GM18858 (cell line): ENCODE results near the gene BGN.
A peak's percentile ranks its signal among the peaks of the same experiment; 100 is the strongest.

Source experiments
- ATAC-seq: cut with Tn5 transposase; IDR thresholded peaks from one replicate; pipeline ENCODE4 v1.9.1; 2021; ENCODE audit not compliant: unreplicated experiment

BGN gene

GRCh38 chrX:153459986-153460385, 34.8 kb upstream of the BGN start:
- no peak for ATAC-seq

- ATAC-seq: no peak
Measured at GRCh38 chrX:153460826-153461225, 34.0 kb upstream of the BGN start.

GRCh38 chrX:153462291-153462690, 32.5 kb upstream of the BGN start:
- no peak for ATAC-seq

- ATAC-seq: no peak
Measured at GRCh38 chrX:153463031-153463430, 31.7 kb upstream of the BGN start.

- ATAC-seq: no peak
Measured at GRCh38 chrX:153463556-153463955, 31.2 kb upstream of the BGN start.

GRCh38 chrX:153464116-153464515, 30.7 kb upstream of the BGN start:
- ATAC-seq: no peak

- no peak for ATAC-seq
Measured at GRCh38 chrX:153465691-153466380, 28.9 kb upstream of the BGN start.

GRCh38 chrX:153468008-153468580, 26.7 kb upstream of the BGN start:
- ATAC-seq: no peak

GRCh38 chrX:153469811-153470410, 24.9 kb upstream of the BGN start:
- peak; percentile 29 for ATAC-seq

- ATAC-seq: peak; percentile 48
Measured at GRCh38 chrX:153470411-153471363, 24.1 kb upstream of the BGN start, which contains the start of gene HAUS7. Gene HAUS7, minus strand, starts transcription at chrX:153470576. Its CDS starts 19 bp downstream, at chrX:153470557.

- ATAC-seq: no peak
Measured at GRCh38 chrX:153471663-153472280, 23.0 kb upstream of the BGN start.

- no peak for ATAC-seq
Measured at GRCh38 chrX:153473126-153473525, 21.7 kb upstream of the BGN start.

GRCh38 chrX:153474266-153474665, 20.5 kb upstream of the BGN start:
- ATAC-seq: no peak

GRCh38 chrX:153474718-153475117, 20.1 kb upstream of the BGN start:
- ATAC-seq: no peak

GRCh38 chrX:153475271-153475670, 19.5 kb upstream of the BGN start:
- ATAC-seq: no peak

GRCh38 chrX:153475751-153476281, 19.0 kb upstream of the BGN start:
- no peak for ATAC-seq

- ATAC-seq: no peak
Measured at GRCh38 chrX:153476666-153477363, 18.0 kb upstream of the BGN start.

GRCh38 chrX:153477364-153477857, 17.4 kb upstream of the BGN start:
- ATAC-seq: no peak

- no peak for ATAC-seq
Measured at GRCh38 chrX:153477901-153478300, 16.9 kb upstream of the BGN start.

GRCh38 chrX:153478746-153479145, 16.0 kb upstream of the BGN start:
- no peak for ATAC-seq
